ENCODE data around the gene MAP2.
"Not testable (repeated sequence)": the region's sequence is repeated elsewhere in the genome, so short reads cannot be mapped to it uniquely, and the experiment has no call there.

The MAP2 gene

DNA sequence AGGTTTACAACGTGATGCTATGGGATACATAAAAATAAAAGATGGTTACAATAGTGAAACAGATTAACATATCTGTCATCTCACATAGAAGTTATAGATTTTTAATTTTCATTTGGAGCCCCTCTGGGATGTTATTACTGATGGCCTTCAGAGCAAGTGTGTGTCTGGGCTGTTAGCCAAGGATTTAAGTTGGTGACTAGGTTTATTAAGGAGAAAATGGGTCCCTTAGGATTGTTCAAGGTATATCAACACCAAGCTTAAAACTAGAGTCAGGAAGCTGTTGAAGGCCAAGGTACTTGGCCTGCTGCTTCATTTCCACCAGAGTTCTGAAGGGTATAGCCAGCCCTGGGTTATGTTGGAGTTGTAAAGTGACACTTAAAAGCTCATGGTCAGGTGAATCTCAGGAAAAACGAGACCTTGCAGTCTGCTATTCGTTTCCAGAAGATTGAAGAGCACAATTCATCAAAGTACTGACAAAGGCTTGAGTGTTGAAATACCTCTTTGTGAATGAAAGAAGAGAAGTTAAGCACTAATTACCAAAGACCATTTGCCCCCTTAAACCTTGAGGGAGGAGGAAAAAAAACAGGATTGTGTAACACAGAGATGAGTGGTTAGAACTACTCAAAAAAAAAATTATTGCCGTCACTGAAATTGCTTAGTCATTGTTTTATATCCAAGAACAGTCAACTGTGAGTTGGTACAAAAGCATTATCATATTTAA lies 48.4 kb downstream of the MAP2 start:
- DNase-seq: no peak
- intact Hi-C loops (cut with DNase I): no loop called here

DNA sequence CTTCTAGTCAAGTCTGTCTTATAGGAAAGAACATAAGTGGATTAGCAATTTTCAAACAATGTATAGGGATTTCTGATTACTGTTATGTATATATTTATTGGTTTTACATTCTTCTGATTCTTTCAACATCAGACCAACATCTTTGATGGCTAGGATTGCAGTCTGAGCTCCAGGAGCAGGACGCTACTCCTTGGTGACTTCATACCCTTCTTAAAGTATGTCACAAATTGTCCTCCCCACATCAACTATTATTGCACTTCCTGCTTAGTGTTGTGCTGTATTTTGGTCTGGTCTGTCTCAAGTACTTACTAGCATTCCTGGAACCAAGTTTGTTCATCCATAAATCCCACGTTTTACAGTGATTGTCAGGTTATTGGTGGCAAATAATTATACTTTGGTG lies 49.0 kb downstream of the MAP2 start:
- DNase-seq: no peak
- intact Hi-C loops (cut with DNase I): no loop called here

DNA sequence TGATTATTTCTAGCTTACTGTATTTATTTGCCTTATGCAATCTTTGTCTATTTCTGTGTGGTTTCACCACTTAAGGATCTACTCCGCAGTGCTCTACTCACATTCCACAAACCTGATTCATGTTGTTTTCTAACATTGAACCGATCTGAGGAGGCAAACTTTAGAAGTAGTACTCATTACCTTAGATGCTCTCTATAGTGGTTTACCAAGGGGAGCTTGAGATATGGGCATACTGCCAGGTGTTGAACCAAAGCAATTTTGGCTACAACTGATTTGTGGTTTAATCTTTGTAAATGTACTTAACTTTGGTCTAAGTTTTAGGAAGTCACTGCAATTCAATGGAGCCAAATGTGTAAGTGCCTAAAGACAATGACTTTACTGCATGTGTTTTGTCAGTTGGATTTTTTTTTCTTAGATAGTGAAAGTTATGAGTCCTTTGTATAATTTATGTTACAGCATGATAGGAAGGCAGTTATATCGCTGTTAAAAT lies 50.1 kb downstream of the MAP2 start:
- intact Hi-C loops (cut with DNase I): no loop called here
- no peak for DNase-seq

DNA sequence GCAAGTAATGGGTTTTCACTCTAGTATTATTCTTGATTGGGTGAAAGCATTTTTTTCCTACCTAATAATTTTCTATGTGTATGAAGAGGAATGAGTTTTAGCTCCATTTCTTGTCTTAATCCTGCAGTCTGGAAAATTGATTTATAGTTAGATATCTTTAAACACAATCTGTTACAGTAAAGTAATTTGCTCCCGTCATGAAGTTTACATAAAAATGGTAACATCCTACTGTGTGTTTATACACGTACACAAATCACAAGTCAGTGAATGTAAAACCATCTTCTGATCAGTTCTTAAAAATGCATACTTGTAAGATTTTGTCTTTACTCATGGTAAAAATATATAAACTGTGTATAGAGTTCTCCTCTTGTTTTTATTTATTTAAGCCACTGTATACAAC lies 51.1 kb downstream of the MAP2 start:
- intact Hi-C loops (cut with DNase I): no loop called here
- no peak for DNase-seq

DNA sequence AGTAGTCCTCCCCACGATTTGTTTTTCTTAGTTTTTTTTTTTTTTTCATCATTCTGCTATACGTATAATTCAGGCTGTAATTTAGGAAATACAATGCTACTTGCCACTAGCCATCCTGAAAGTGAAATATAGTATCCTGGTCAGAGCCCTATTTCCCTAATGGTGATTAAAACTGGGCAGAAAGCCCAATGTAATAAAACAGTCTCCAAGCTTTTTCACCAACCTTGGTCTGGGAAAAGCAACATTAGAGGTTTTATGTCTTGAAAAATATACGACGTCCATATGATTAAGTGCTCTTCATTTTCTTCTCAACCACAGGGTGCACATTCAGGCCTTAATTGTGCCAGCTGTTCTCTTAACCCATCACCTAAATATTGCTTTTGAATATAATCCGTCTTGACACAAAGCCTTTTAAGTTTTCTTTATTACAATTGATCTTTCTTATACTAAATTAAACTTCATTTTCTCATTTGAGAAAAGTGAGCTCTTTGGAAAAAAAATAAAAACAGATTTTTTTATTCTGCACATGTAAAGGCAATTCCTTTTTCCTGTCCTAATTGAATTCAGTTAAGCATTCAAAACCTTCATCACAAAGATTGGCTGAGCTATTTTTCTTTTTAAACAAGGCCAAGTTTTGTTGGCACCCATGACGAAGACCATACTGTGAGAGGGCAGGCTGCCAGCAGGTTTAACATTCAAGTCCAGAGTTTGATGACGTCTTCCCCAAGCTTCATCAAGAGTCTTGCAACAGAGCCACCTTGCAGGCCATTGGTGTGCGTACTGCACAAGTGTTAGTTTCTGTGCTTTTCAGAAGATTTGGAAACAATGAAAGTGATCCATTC lies 52.7 kb downstream of the MAP2 start:
- intact Hi-C loops (cut with DNase I): no loop called here
- DNase-seq: peak in 8 of 10 donors; percentile 23 to 85 (median 44)

DNA sequence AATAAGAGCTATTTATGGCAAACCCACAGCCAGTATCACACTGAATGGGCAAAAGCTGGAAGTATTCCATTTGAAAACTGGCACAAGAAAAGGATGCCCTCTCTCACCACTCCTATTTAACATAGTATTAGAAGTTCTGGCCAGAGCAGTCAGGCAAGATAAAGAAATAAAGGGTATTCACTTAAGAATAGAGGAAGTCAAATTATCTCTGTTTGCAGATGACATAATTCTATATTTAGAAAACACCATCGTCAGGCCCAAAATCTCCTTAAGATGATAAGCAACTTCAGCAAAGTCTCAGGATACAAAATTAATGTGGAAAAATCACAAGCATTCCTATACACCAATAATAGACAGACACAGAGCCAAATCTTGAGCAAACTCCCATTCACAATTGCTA lies 68.4 kb downstream of the MAP2 start:
- DNase-seq; intact Hi-C loops (cut with DNase I): not testable (repeated sequence)

DNA sequence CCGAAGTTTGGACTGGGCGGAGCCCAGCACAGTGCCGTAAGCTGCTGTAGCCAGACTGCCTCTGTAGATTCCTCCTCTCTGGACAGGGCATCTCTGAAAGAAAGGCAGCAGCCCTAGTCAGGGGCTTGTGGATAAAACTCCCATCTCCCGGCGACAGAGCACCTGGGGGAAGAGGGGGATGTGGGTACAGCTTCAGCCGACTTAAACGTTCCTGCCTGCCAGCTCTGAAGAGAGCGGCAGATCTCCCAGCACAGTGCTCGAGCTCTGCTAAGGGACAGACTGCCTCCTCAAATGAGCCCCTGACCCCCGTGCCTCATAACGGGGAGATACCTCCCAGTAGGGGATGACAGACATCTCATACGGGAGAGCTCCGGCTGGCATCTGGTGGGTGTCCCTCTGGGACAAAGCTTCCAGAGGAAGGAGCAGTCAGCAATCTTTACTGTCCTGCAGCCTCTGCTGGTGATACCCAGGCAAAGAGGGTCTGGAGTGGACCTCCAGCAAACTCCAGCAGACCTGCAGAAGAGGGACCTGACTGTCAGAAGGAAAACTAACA lies 71.3 kb downstream of the MAP2 start:
- intact Hi-C loops (cut with DNase I): not testable (repeated sequence)
- peak in 2 of 10 donors; percentile 56 to 81 for DNase-seq

DNA sequence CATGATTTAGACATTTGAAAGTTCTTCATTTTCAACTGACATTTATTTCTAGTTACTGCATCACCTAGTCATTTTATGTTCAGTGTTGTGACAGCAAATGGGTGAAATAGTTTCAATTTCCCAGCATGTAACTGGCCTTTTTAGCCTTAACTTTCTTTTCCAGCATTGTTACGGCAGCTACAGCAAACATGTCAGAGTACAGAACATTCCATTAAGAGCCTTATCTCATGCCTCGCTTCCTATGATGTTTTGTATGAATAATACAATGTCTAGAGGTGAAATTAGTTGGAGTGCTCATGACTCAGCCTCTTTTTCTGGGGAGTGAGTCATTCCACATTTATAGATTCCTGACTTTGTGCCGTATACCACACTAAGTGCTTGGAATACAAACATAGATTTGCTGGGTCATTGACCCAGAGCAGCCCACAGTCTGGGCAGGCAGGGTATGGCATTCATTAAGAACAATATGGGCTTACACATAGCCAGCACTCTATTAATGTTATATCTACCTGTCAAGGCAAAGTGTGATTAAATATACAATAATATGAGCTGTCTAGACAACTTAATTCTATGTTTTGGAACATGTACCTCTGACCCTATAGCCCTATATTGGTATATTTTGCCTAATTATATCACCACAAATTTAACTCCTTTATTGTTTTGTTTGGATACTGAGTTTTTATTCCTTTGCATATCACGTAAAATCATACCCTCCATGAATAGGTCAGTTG lies 72.2 kb downstream of the MAP2 start:
- intact Hi-C loops (cut with DNase I): no loop called here
- DNase-seq: no peak

DNA sequence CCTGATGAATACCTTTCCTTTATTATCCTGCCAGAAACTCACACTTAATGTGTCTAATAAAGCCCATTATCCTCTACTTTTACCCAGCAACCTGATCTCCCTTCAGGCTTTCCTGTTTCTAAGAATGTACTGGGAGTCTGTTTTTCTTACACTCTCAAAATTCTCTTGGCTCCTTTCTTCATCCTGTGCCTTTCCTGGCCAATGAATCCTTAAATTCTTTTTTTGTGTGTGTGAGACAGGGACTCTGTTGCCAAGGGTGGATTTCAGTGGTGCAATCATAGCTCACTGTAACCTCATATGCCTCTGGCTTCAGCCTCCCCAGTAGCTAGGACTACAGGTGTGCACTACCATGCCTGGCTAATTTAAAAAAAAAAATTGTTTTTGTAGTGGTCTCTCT lies 72.7 kb downstream of the MAP2 start:
- intact Hi-C loops (cut with DNase I): no loop called here
- DNase-seq: no peak

DNA sequence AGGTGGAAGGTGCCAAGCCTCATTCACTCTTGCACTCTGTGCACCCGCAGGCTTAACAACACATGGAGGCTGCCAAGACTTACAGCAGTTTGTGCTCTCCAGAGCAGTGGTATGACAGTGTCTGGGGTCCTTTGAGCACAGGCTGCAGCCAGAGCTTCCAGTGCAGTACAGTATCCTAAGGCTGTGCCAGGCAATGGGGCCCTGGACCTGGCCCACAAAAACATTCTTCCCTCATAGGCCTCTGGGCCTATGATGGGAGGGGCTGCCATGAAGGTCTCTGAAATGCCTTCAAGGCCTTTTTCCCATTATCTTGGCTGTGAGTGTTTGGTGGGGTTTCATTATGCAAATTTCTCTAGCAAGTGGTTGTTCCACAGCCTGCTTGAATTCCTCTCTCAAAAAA lies 74.8 kb downstream of the MAP2 start:
- intact Hi-C loops (cut with DNase I): no loop called here
- DNase-seq: no peak

DNA sequence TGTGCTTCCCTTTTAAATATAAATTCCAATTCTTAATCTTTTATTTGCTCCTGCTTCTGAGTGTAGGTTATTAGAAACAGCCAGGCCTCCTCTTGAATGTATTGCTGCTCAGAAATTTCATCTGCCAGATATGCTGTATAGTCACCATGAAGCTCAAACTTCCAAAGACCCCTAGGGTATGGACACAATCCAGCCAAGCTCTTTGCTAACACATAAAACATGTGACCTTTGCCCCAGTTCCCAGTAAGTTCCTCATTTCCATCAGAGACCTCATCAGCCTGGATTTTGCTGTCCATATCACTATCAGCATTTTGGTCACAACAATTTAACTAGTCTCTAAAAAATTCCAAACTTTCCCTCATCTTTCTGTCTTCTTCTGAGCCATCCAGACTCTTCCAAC lies 75.2 kb downstream of the MAP2 start:
- intact Hi-C loops (cut with DNase I): no loop called here
- no peak for DNase-seq

DNA sequence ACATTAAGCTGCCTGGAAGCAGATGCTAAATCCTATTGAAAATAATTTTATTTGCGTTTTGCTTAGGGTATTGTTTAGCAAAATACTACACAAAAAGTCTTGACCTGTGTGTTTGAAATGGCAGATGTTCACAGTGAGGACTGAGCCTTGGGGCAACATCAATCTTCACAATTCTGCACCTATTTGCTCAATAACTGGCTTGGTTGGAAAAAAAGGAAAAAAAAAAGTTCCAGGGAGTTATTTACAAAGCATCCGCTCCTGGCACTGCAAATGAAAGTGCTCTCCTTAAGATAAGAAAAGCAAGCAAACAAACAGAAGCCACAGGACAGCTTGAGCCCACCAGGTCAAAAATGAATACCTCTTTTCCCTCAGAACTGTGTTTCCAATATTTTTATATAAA lies 77.7 kb downstream of the MAP2 start:
- no peak for DNase-seq
- intact Hi-C loops (cut with DNase I): no loop called here

DNA sequence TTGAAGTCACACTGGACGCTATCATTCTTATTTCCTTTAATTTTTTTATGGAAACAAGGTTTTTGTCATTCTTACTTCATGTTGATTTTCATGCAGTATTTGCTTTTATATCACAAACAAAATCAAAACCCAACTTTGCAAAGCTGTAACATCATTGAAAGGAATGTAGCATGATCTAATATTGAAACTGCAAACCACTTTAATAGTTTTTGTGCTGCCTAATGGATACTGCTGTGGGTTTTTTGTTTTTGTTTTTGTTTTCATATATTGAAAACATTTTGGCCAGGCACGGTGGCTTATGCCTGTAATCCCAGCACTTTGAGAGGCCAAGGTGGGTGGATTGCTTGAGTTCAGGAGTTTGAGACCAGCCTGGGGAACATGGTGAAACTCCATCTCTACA lies 81.6 kb downstream of the MAP2 start:
- intact Hi-C loops (cut with DNase I): no loop called here
- no peak for DNase-seq

DNA sequence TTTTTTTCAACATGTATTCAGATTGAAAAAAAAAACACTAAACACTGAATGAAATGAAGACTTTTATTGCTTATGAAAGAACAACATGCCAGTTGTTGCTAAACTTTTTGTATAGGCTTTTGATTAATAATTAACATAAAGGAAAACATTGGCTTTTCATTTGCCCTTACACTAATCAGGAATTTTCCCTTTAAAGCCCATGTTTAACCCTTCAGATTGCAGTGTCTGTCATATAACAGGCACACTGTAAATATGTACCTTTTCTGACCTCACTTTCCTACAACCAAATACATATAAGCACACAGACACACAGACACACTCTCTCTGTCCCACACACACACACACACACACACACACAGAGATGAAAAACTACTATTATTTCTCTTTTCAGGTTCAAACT lies 84.4 kb downstream of the MAP2 start:
- intact Hi-C loops (cut with DNase I): no loop called here
- no peak for DNase-seq

DNA sequence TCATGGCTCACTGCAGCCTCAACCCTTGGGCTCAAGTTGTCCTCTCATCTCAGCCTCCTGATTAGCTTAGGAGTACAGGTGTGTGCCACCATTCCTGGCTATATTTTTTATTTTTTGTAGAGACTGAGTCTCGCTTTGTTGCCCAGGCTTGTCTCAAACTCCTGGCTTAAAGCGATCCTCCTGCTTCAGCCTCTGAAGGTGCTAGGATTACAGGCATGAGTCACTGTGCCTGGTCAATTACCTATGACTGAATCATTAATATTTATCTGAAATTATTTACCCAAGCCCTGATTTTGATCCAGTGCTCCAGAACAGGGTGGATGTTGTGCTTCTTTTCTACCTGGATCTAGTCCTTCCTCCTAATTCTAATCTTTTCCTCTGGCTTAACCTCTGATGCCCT lies 87.8 kb downstream of the MAP2 start:
- intact Hi-C loops (cut with DNase I): no loop called here
- no peak for DNase-seq

DNA sequence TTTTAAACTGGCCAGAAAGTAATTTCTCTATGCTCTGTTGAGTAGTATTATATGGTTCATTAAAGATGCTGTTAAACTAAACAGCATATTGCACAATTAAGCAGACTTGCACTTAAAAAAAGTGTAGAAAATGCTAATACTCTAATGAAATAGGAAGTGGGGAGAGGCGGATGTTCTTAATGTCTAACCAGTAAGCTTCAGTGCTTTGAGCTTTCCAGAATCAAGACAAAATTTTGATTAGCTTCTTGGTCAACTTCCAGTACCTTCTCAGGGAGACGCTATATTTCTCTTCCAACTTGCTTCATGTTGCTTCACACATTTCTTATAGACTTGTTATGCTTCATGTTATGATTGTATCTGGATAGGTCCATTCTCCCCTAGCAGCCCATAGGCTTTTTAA lies 89.1 kb downstream of the MAP2 start:
- intact Hi-C loops (cut with DNase I): no loop called here
- DNase-seq: no peak

DNA sequence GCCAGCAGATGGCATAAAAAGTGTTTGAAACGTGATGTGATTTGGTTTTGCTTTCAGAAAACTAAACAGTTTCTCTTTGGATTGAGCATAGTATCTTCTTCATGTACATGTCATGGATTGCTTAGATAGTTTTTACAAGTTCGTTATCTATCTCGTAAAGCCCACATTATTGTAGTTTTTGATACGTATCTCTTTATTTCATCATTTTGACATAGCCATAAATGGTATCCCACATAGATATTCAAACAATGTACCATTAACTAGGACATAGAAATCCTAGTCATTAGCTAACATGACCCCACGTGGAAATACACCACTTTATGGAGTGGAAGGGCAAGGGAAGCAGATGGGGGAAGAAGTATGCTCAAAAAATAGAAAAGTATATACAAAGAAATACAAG lies 93.6 kb downstream of the MAP2 start:
- no peak for DNase-seq
- intact Hi-C loops (cut with DNase I): no loop called here

DNA sequence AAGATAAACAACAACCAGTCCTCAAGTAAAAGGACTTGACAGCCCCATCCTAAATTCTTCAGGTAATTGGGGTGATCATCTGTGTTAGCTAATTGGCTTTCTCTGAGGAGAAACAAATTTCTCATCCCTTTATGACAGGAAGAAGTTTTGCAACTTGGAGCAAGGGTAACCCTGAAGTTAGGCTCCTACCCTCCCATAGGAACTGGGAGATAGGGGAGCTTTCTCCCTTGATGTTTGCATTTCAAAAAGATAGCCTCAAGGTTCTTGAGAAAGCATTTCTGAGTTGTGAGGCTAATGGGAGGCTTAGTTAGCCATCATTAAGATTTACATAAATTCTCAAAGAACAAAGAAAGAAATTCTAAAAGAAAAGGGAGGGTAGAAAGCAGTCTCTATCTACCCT lies 95.4 kb downstream of the MAP2 start:
- DNase-seq: no peak
- intact Hi-C loops (cut with DNase I): no loop called here

DNA sequence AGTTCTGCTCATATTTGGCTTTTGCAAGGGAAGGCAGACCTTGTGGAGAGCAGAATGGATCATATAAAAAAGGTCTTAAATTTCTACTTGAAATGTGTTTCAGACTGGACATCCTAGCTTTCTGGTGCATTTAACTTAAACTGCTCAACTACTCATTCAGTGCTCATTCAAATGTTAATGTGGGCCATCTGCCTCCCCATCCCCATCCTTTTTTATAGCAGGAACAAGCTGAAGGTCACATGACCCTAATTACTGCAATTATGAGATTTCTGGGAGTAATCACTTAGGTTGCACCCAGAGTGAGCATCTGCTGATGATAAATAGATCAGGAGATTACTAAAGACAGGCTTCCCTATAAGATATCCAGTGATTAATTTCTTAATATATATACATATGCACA lies 96.1 kb downstream of the MAP2 start:
- DNase-seq: no peak
- intact Hi-C loops (cut with DNase I): no loop called here

DNA sequence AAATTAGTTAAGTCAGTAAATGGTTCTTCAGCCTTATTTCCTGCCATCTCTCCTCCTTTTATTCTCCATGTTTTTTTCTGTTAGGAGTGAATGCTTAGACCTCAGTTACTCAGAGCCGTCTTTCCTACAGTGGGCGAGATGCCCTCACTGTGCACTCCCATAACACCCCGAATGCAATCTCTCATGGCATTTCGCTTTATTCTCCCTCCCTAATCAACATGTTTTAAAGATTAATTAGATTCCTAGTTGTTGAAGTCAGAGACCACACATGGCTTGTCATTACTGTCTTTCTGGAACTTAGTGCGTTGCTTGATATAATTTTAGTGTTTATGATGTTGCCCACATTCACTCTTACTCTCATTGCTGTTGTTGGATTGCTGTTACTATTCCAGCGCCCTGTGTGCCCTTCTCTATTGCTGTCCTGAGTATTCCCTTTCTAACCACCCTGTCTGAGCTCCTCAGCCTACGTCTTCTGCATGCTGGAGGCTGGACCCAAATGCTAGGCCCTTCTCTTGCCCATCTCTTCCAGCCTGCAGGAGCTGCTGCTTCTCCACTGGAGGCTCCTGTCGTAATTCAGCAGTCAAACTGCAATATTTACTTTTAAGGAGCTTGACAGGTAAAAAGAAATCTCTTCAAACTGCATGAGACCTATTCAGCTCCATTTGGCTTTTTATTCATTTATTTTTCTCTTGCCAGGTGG lies 99.3 kb downstream of the MAP2 start:
- DNase-seq: peak in 3 of 10 donors; percentile 9 to 82 (median 58)
- intact Hi-C loops (cut with DNase I): no loop called here
